A204.1 (cell line): ENCODE measurements around the gene TSPAN18.
"Not testable (repeated sequence)": the region's sequence is repeated elsewhere in the genome, so short reads cannot be mapped to it uniquely, and the experiment has no call there.

Source experiments
- FAIRE-seq: peaks from 2 replicates; lab custom pipeline; 2012; peaks lifted over from hg19 to GRCh38; lab: Jason Lieb, UNC

The TSPAN18 gene

DNA sequence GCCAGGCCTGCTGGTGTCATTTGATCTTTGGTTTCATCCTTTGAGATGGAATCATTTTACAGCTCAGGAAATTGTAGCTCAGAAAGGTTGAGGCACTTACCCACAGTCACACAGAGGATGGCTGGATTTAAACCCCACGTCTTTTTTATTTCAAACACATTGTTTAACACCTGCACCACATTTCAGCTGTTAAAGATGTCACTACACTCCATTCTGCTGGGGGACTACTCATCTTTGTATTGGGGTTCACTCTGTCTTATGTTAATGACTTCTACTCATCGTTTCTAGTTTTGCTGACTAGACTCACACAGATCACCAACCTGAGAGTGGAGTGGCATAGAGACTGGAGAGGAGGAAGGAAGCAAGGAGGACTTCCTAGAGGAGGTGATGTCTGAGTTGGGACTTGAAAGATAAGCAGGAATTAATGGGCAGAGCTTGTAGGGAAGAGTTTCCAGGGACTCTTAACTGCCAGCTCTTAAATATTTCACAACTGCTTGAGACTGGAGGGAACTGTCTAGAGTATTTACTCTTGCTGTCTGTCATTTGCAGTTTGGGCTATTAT, 143.9 kb downstream of the TSPAN18 start:
- no peak for FAIRE-seq

- FAIRE-seq = not testable (repeated sequence)
Observed at GRCh38 chr11:44871682-44872081, 144.9 kb downstream of the TSPAN18 start.

- FAIRE-seq = no peak
Observed at GRCh38 chr11:44872556-44872955, 145.8 kb downstream of the TSPAN18 start.

GRCh38 chr11:44873537-44873936, 146.8 kb downstream of the TSPAN18 start:
- no peak for FAIRE-seq

- FAIRE-seq = no peak
Observed at GRCh38 chr11:44874284-44874683, 147.5 kb downstream of the TSPAN18 start.

DNA sequence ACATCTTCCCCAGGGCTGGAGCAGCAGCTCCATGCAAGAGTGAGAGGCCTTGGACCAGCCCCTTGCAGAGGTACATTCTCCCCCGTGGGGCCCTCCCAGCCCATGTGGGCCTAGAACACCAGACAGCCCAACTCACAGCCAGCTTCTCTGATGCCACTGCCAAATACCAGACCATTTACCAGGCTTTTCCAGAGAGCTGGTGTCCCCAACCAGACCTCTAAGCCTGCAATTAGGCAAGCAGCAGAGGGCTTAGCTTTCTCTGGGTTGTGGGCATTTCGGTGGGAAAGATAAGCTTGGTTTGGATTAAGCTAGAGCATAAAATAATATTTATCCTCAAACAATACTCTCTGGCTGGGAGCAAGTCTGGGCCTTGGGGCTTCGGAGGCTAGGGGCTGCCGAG, 148.3 kb downstream of the TSPAN18 start:
- no peak for FAIRE-seq

GRCh38 chr11:44876194-44876723, 149.5 kb downstream of the TSPAN18 start:
- no peak for FAIRE-seq

- no peak for FAIRE-seq
Observed at GRCh38 chr11:44876906-44877305, 150.1 kb downstream of the TSPAN18 start.

DNA sequence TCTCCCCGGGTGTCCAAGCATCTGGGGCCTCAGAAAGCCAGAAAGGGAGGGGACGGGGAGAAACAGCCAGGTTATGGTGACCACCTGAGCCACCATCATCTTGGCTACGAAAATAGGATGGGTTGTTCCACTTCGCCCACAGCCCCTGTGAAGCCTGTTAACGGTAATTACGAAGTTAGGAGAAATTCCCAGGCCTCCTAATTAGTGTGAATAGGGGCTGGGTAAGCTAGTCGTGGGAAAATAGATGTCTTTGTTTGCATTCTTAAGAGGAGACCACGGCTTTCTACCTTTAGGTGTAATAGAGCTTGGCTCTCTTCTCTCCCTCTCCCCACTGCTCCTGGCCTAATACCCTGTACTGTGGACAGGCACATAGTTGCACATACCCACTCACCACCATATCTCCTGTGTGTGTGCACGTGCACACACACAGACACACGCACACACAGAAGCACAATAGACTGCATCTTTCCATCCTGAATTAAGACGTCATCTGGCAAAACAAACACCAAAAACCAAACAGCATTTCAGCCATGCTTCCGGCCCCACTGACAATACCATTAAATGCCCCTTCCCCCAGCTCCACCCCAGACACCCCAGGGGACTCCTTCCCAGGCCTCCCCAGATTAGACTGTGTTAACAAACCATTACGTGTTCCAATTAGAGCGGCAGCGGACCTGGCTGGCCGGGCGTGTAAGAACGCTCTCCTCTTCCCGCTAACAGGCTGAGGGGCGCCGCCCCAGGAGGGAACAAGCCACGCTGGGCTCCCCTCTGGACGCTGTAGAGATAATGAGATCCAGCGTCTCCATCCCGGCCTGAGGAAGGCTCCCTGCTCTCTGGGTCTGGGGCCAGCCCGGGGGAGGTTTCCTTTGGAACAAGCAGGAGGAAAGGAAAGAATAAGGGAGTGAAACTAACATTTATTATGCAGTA, 151.1 kb downstream of the TSPAN18 start:
- no peak for FAIRE-seq

DNA sequence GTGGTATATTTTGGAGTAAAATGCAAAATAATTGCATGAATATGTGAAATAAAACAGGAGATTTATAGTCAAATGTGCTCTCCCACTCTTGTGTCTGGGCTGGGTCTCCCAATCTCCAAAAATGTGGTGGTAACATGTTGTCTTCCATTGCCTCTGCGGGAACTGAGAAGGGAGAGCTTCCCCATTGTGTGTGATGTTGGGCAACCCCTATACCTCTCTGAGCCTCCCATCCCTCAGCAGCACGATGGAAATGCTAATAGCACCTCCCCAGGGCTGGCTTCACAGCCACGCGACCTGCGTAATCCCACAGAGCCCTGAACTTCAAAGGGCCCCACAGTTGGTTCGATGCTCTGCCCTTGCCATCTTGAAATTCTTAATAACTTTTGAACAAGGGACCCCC, 151.9 kb downstream of the TSPAN18 start:
- FAIRE-seq = no peak

GRCh38 chr11:44879432-44879831, 152.7 kb downstream of the TSPAN18 start:
- FAIRE-seq = no peak

GRCh38 chr11:44880511-44880910, 153.7 kb downstream of the TSPAN18 start:
- FAIRE-seq = no peak

- no peak for FAIRE-seq
Observed at GRCh38 chr11:44880953-44881352, 154.2 kb downstream of the TSPAN18 start.

DNA sequence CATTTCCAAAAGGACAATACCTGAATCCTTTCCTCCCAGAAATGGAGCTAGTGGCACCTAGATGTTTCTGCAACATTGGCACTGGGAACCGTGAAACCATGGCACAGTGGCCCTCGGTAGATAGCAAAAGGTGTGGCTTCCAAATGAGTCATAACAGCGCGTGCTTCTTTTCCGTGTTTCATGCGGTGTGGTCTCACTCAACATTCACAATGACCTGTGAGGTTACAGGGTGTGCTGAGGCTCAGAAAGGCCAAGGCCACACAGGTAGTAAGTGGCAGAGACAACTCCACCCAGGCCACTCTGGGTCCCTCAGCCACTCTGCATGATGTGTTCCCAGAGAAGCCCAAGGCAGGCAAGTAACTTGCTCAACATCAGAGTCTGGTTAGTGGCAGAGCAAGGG, 156.5 kb downstream of the TSPAN18 start:
- no peak for FAIRE-seq

DNA sequence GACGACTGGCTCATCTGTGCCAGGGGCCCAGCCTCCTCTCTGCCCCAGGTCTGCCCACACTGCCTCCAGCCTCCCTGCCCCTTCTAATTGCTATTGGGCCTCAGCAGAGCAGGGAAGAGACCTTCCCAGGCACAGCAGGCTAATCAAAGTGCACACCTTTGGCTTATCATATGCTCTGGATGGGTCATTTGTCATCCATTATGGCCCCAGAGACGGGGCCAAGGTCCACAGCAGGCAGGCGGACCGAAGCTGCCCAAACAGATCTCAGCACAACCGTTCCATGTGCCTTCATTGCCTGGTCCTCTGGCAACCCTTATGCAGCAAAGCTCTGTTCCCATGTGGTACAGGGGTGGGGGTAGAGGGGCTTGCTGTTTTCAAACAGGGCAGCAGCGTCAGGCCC, 157.3 kb downstream of the TSPAN18 start:
- no peak for FAIRE-seq

GRCh38 chr11:44885065-44885810, 158.5 kb downstream of the TSPAN18 start:
- FAIRE-seq = no peak

DNA sequence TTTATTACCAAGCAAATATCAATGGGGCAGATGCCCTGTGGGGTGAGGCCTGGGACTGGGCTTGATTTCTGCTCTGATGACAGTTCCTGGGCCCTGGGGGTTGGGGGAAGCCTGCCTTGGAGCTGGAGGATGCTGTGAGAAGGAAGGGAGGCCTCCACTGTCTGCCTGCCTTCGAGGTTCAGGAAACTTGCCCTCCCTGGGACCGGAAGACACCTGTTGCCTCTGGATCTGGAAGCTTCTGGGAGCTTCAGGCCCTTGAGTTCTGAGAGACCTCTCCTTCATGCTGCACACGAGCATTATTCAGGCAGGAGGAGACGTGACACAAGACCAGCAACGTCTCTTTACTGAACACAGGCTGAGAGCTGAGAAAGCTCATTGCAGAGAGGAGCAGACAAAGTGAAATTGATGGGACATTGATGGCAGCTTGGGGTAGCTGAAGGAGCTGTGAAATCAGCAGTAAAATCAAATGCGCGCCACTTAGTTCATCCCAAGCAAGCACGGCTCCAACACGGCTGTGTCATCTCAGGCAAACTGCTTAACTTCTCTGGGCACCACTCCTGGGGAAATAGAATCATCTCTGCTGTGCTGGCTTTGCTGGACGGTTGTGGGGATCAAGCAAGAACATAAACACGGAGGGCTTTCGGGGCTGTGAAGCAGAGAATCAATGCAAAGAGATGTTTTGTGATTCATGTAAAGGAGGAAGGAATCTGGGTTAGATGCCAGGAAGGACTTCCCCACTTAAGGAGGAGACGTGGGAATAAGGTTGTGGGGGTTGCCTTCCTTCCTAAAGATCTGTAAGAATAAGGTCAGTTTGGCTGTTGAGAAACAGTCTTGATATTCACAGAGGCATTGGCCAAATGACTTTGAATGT, 159.4 kb downstream of the TSPAN18 start:
- no peak for FAIRE-seq

DNA sequence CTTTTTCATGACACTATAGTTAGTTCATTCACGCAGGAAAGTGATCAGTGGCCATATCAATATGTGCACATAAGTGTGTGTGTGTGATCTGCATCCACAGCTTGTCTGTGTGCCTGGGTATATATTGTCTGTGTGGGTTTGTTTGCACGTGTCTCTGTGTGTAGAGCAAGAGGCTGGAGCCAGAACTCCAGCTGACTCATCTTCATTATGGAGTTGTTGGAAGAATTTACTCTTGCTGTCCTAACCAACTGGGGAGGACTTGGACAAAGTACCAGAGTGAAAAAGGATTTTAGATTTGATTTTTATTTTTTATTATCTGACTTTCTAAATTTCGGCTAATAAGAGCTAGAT, 160.0 kb downstream of the TSPAN18 start:
- no peak for FAIRE-seq

- FAIRE-seq = no peak
Observed at GRCh38 chr11:44887636-44888035, 160.9 kb downstream of the TSPAN18 start.

DNA sequence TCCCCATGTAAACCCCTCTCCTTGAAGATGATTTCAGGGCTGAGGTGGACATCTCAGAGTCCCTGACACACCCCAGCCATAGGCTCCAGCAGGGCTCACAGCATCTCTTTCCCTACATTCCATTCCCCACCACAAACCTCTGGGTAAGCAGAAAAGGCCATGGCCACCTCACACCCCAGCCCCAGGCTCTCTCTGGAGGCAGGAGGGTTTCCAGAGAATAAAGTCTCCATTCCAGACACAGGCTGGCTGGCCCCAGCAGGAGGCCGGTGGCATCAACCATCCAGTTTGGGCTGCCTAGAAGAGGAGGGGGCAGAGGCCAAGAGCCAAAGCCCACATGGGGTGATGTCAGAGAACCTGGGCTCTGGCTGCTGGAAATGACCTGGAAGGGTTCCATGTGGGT, 162.5 kb downstream of the TSPAN18 start:
- FAIRE-seq = no peak

- no peak for FAIRE-seq
Observed at GRCh38 chr11:44892843-44893242, 166.1 kb downstream of the TSPAN18 start.

GRCh38 chr11:44893308-44893822, 166.6 kb downstream of the TSPAN18 start:
- FAIRE-seq = no peak
